Erythroblast (primary cell): Measurements from ENCODE around the gene KRT73.

Source experiments
- GATA1 ChIP-seq: IDR thresholded peaks from 2 replicates; pipeline ENCODE4 v1.6.1; 2011; ENCODE audit warnings: low read depth, mild to moderate bottlenecking, control low read depth, low read length, moderate library complexity
- POLR2A ChIP-seq: IDR thresholded peaks from 2 replicates; pipeline ENCODE4 v1.6.1; 2011; ENCODE audit warnings: mild to moderate bottlenecking, low read length

DNA sequence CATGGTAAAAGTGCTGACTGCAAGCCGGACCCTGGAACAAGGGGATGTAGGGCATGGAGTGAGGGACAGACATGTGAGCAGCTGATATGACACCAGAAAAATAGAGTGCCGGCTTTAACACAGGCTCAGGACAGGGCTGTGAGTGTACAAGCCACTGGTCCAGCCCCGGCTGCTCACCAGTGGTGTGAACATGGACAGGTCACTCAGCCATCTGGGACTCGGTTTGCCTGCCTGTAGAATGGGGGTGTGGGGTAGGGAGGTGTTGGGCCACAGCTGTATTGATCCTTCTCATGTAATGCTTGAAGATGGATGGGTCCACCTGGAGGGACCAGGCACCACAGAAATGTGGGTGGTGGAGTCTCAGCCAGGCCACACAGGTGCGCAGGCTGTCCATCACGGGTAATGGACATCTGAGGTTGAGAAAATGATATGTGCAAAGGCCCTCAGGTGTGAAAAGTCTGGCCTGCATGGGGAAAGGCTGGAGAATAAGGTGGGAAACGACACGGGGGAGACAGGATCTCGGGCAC is 34.1 kb downstream of the KRT73 start:
- no peak for TF ChIP-seq POLR2A
- no peak for TF ChIP-seq GATA1
